GM18951 (cell line): ENCODE data around the gene HBG2.

Experiments
- POLR2A ChIP-seq: IDR thresholded peaks from 4 replicates; pipeline ENCODE4 v1.6.1; 2011; ENCODE audit warnings: mild to moderate bottlenecking; ENCODE audit not compliant: insufficient read length, insufficient read depth; ENCODE audit errors: extremely low read depth
- in situ Hi-C: fragments of 300-500 bp; cut with MboI; formaldehyde crosslinking; loops from one replicate; pipeline ENCODE4 v1.12.0; 2022; ENCODE audit warnings: low sequenced_read_pairs, mixed read lengths, inconsistent platforms; ENCODE audit not compliant: unreplicated experiment

HBG2 gene

GRCh38 chr11:5224538-5225479 lies 29.8 kb downstream of the HBG2 start:
- in situ Hi-C loops = no loop called here
- TF ChIP-seq POLR2A = no peak

- in situ Hi-C loops = no loop called here
- no peak for TF ChIP-seq POLR2A
Observed at GRCh38 chr11:5223686-5224085, 30.9 kb downstream of the HBG2 start.

GRCh38 chr11:5223146-5223545 lies 31.4 kb downstream of the HBG2 start:
- TF ChIP-seq POLR2A = no peak
- in situ Hi-C loops = no loop called here

GRCh38 chr11:5210376-5210885 lies 44.1 kb downstream of the HBG2 start:
- in situ Hi-C loops = no loop called here
- TF ChIP-seq POLR2A = no peak

GRCh38 chr11:5204787-5205186 lies 49.8 kb downstream of the HBG2 start:
- no peak for TF ChIP-seq POLR2A
- in situ Hi-C loops = loop anchor here (10.0 kb wide), 1 partner anchor 160 kb away; no protein-coding TSS in a partner anchor

- TF ChIP-seq POLR2A = no peak
- in situ Hi-C loops = loop anchor here (10.0 kb wide), 1 partner anchor 161 kb away; no protein-coding TSS in a partner anchor
Observed at GRCh38 chr11:5203366-5203765, 51.2 kb downstream of the HBG2 start.
